Measurements from ENCODE around the gene DDX42. TPM values are rescaled to one million over a fixed set of nuclear protein-coding genes. Genes with fewer than 3 reads are reported as not detected.

DDX42 gene
- total RNA-seq, 1 experiment from 2014 or later: 184 TPM

DNA sequence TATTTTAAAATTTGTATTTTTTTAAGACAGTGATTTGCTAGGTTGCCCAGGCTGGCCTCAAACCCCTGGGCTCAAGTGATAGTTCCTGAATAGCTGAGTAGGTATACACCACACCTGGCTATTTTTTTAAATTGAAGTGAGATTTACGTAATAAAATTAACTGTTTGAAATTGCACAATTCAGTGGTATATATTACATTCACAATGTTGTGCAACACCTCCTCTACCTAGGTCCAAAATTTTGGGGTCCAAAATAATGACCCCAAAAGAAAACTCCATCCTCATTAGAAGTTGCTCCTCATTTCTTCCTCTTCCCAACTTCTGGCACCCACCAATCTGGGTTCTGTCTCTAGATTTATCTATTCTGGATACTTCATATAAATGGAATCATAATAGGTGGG is 71.5 kb downstream of the DDX42 start:
- Mint-ChIP-seq H3K4me1 (peaks cover 12 to 22% of the 10 kb centered on the region in 2 experiments), H3K9me3 (peaks cover 8 to 15% of the 10 kb centered on the region in 2 experiments), H3K27me3 (ENCODE audit: low read depth) (peaks cover 50% of the 10 kb centered on the region), H3K4me3 (no peak overlapping the region), H3K27ac (no peak overlapping the region), H3K36me3 (ENCODE audit: insufficient read depth in 1 of 3, low read depth in 3 of 3) (peaks cover 0 to 16% (median 3%) of the 10 kb centered on the region in 3 experiments; a peak in 4 of 7 replicates)
- Histone ChIP-seq H3K4me1 (ENCODE audit: insufficient read depth, low read length) (no peaks in the 10 kb centered on the region; the same call in 1 of the 2 replicates), H3K56ac (ENCODE audit: insufficient read length, low read depth, low read length) (no peak overlapping the region), H3K27me3 (ENCODE audit: insufficient read depth, low read length) (peaks cover 4% of the 10 kb centered on the region; the same call in 1 of the 2 replicates), H2BK15ac (ENCODE audit: low read depth, low read length) (no peak overlapping the region), H3K9me3 (ENCODE audit: control insufficient read depth, low read depth, low read length) (no peaks in the 10 kb centered on the region), H3K27ac (ENCODE audit: insufficient read length, low read depth, low read length) (no peak overlapping the region), H3K4me2 (ENCODE audit: insufficient read depth, insufficient read length, low read length) (no peak overlapping the region), H3K79me1 (ENCODE audit: insufficient read depth, low read depth, low read length, poor library complexity, severe bottlenecking) (no peaks in the 10 kb centered on the region), H4K8ac (replicated peaks; ENCODE audit: insufficient read length, low read depth, low read length) (no peak overlapping the region), H3T11ph (ENCODE audit: low read length) (no peak overlapping the region), H3K4ac (ENCODE audit: low read depth, low read length) (no peak overlapping the region), H2BK20ac (ENCODE audit: low read depth, low read length, poor library complexity, severe bottlenecking) (no peak overlapping the region), H4K91ac (ENCODE audit: insufficient read length, low read depth, low read length) (no peak overlapping the region), H3K18ac (ENCODE audit: insufficient read length, low read depth, low read length) (no peak overlapping the region), H2BK5ac (ENCODE audit: insufficient read length, low read length) (no peak overlapping the region), H3K23me2 (ENCODE audit: insufficient read length, low read depth, low read length, poor library complexity, severe bottlenecking) (peaks cover 10% of the 10 kb centered on the region), H2BK12ac (ENCODE audit: insufficient read length, low read depth, low read length) (no peak overlapping the region), H2AFZ (ENCODE audit: low read length) (no peak overlapping the region), H3K14ac (ENCODE audit: insufficient read depth, low read length) (no peak overlapping the region), H4K20me1 (ENCODE audit: control insufficient read depth, insufficient read depth, insufficient read length) (no peaks in the 10 kb centered on the region), H3K23ac (ENCODE audit: insufficient read length, low read depth, low read length) (no peak overlapping the region), H2AK5ac (ENCODE audit: insufficient read length, low read length) (no peak overlapping the region), H3K79me2 (ENCODE audit: insufficient read depth, low read length) (peaks cover 3% of the 10 kb centered on the region; the same call in 1 of the 2 replicates), H4K5ac (ENCODE audit: insufficient read length, low read depth, low read length) (no peak overlapping the region), H3K9ac (ENCODE audit: extremely low read depth, insufficient read length, low read length) (no peak overlapping the region), H2BK120ac (ENCODE audit: low read depth, low read length, poor library complexity, severe bottlenecking) (no peak overlapping the region)
- TF ChIP-seq, protein P1, sequence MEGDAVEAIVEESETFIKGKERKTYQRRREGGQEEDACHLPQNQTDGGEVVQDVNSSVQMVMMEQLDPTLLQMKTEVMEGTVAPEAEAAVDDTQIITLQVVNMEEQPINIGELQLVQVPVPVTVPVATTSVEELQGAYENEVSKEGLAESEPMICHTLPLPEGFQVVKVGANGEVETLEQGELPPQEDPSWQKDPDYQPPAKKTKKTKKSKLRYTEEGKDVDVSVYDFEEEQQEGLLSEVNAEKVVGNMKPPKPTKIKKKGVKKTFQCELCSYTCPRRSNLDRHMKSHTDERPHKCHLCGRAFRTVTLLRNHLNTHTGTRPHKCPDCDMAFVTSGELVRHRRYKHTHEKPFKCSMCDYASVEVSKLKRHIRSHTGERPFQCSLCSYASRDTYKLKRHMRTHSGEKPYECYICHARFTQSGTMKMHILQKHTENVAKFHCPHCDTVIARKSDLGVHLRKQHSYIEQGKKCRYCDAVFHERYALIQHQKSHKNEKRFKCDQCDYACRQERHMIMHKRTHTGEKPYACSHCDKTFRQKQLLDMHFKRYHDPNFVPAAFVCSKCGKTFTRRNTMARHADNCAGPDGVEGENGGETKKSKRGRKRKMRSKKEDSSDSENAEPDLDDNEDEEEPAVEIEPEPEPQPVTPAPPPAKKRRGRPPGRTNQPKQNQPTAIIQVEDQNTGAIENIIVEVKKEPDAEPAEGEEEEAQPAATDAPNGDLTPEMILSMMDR (conservative IDR thresholded peaks at IDR 0.05): no peak
- no CpG with 5 or more reads among the region's 1 CpG for WGBS (ENCODE audit: extremely low coverage, insufficient read length, low lambda C conversion rate)
- DNase-seq: no peak
